HG03575 (cell line): Measurements from ENCODE around the gene ANTXR2.
"Not testable (repeated sequence)": the region's sequence is repeated elsewhere in the genome, so short reads cannot be mapped to it uniquely, and the experiment has no call there.

ENCODE experiments used
- ATAC-seq: cut with Tn5 transposase; IDR thresholded peaks from one replicate; pipeline ENCODE4 v1.9.1; 2021; ENCODE audit not compliant: unreplicated experiment, insufficient number of reproducible peaks, low FRiP score; ENCODE audit errors: extremely low read depth

Gene ANTXR2

DNA sequence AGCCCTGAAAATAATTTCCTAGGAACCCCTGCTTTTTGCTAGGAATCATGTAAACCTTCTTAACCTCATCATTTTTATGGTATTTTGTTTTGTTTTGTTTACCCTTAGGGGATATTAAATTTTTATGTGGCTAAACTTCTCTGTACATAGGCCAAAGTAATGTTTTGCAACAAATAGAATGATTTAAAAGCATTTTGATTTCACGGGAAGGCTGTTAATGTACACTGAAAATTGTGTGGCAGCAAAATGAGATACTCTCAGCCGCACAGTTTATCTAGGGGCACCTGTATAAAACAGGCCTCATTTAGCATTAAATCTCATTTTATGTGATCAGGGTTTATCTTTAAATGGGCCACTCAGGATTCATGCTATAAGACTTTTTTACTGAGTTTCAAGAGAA, 175.0 kb downstream of the ANTXR2 start:
- ATAC-seq = no peak

DNA sequence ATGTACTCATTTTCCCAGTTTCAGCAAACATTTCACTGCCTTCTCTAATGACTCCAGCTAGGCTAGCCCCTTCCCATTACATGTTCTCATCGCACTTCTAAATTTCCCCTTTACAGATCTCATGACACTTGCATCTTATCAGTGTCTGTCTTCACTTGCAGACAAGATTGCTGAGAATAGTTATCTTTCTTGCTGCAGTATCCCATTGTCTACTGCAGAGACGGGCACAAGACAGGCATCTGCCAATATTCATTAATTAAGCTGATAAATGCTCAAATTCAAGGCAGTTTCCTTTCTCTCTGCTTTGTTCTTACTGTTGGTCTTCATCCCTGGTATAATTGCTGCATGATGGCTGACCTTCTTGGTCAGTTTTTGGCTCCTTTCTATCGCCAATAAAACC, 175.9 kb downstream of the ANTXR2 start:
- ATAC-seq = no peak

DNA sequence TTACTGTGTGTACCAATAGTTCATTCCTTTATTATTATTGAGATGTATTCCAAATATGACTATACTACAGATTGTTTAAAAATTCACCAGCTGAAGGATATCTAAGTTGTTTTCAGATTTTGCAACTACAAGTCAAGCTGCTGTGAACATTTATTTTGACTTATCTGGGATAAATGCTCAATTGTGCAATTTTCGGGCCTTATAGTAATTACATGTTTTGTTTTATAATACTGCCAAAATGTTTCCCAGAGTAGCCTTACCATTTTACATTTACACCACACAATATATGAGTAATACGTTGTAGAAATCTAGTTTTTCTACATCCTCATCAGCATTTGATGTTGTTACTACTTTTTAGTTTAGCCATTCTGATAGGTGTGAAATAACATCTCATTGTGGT, 179.6 kb downstream of the ANTXR2 start:
- no peak for ATAC-seq

DNA sequence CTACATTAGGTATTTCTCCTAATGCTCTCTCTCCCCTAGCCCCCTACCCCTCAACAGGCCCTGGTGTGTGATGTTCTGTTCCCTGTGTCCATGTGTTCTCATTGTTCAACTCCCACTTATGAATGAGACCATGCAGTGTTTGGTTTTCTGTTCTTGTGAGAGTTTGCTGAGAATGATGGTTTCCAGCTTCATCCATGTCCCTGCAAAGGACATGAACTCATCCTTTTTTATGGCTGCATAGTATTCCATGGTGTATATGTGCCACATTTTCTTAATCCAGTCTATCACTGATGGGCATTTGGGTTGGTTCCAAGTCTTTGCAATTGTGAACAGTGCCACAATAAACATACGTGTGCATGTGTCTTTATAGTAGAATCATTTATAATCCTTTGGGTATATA, 184.0 kb downstream of the ANTXR2 start:
- ATAC-seq = not testable (repeated sequence)

DNA sequence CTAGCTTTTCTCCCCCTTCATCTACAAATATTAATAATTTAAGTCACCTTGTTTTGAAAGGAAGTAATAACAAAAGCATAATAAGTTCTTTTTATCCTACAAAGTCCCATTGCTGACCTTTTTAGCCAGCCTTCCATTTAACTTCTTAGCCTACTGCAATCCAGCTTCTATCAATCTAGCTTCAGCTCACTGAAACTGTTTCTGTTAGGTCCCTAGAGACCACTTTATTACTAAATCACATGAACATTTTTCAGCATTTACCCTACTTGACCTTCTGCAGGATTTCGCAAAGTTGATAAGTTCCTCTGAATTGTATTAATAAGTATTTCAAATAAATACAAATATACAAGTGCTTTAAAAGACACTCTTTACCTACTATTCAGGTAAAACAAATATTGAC, 186.5 kb downstream of the ANTXR2 start:
- no peak for ATAC-seq

DNA sequence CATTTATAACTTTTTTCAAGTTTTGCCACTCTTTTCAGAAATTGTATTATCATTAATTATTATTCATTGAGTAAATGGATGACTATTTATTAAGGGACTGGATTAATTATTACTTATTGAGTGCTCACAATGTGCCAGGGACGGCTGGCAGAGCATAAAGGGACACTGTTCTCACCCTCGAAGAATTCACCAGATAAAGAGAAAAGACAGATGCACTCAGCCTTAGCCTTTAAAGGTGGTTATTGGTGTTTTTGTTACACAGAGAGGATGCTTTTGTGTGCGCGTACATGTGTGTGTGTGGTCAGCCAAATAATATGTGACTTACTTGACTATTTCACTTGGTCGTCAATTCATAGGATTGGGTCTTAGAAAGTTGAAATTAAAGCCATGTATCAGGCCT, 187.0 kb downstream of the ANTXR2 start:
- ATAC-seq = no peak

DNA sequence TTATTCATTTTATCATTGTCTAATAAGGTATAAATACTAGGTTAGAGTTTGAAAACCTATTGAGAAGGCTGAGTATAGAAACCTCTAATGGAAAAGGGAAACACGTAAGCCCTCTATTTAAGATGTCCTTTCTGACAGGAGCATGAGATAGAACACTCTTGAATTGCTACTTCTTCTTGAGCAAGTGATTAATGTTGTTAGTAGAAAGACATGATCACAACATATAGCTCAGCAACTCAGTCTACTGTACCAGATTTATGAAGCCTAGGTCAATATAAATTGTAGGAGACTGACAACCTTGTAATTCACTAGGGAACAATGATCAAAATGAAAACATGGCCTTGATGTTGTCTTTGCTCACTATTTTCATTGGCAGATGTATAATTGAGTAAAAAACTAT, 189.7 kb downstream of the ANTXR2 start:
- no peak for ATAC-seq

DNA sequence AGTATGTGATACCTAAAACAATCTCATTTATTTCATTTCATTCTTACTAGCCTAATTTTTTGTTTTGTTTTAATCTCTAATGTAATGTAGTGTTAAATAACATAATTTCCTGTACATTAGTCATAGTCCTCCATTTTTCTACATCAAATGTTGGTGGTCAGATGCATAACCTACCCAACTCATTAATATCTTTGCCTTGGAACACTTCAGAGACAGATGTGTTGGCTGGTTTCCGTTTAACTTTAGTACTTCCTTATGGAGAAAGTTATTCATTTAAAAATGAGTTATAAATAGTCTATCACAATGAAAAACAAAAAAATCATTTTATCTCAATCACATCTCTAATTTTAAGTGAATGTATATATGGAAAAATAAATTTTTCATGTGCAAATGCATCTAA, 190.2 kb downstream of the ANTXR2 start:
- ATAC-seq = no peak

DNA sequence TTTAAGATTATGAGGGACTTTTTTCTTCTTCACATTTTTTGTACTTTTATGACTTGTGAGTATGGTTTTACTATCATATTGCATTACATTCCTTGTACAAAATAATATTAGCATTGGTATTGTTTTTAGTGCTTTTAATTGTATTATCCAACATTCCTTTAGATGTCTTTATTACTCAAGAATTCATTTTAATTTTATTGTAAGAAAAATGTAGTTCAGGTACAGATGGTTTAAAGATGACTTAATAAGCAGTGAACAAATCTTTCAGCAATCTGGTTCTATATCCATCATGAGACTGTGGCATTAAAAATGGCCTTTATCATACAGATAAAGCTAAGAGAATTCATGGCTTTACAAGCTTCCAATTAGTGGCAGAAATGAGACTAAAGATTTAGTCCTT, 191.6 kb downstream of the ANTXR2 start:
- no peak for ATAC-seq

DNA sequence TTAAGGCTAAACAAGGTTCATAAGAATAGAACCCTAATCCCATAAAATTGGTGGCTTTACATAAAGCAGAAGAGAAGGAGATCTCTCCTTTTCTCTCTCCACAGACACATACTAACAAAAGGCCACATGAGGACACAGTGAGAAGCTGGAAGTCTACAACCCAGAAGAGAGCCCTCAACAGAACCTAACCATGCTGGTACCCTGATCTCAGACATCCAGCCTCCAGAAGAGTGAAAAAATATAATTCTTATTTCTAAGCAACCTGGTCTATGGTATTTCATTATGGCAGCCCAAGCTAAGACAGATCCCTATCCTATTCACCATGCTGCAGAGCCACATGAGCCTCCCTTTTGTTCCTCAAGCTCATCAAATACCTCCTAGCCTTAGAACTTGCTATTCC, 195.5 kb downstream of the ANTXR2 start:
- ATAC-seq = no peak

DNA sequence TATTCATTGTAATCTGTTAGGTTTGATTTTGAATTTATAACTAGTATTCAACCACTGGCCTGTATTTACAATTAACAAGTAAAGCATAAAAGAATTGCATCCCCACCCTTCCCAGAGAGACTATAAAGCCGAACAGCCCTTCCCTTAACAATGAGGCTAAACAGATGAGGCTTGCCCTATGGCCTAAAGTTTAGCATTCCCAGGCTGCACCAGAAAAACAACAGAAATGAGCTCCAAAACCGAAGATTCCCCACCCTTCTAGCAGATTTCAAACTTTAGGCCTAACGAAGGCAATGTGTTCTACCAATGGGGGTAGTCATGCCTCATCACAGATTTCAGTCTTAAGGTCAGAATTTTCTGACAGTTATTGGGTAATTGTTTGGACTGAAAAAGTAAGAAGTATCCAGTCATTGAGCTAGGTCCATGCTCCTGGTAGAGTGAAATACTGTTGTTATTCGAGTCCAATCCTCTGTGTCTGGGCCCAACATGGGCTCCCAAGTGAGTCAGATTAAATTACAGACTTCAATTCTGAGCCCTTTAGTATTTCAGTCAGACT, 197.6 kb downstream of the ANTXR2 start:
- no peak for ATAC-seq

DNA sequence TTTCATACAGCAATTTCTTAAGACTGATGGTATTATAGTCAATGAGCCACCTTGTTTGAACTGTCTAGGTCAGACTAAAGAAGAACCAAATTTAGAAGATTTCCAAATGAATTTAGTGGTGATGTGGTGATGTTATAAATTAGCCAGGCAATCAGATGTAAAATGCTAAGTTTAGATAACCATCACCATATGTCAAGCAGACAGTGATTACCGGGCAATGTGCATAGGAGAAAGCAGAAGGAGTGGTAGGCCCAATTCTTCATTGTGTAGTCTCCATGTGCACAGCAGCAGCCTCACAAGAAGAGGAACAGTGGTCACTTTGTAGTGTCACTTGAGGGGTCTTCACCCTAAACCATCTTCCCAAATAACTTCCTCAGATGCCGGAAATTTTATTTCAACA, 198.8 kb downstream of the ANTXR2 start:
- no peak for ATAC-seq

DNA sequence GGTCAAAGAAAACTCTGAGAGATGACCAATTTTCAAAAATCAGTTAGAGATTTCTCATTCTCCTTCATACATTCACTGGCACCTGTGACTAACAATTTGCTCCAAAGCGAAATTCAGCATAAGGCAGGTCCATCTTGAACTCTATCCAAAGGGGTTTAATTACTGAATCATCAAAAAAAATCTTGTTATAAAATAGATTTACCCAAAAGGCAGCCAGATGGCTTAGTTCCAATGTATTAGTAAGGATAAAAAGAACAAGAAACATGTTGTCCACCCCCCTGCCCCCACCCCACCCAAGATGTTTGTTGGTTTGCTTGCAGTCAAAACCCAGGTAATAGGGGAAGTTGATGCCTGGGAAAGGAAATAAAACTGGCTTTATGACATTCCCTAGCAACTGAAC, 200.3 kb downstream of the ANTXR2 start:
- ATAC-seq = no peak

DNA sequence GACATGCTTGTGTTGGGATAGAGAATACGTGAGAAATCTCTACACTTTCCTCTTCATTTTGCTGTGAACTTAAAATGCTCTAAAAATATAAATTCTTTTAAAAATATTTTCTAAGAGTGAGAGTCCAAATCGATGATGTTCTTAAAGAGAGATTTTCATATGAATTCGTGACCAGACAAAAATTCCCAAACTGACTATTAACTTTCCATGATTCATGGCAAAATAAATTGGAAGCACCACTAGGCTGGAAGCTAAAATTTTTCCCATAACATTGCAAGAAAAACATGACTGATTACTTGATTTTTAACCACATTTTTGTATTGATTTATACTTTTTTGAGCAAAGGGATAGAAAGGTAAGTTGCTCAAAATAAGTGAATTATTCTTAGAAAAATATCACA, 201.1 kb downstream of the ANTXR2 start:
- ATAC-seq = no peak

DNA sequence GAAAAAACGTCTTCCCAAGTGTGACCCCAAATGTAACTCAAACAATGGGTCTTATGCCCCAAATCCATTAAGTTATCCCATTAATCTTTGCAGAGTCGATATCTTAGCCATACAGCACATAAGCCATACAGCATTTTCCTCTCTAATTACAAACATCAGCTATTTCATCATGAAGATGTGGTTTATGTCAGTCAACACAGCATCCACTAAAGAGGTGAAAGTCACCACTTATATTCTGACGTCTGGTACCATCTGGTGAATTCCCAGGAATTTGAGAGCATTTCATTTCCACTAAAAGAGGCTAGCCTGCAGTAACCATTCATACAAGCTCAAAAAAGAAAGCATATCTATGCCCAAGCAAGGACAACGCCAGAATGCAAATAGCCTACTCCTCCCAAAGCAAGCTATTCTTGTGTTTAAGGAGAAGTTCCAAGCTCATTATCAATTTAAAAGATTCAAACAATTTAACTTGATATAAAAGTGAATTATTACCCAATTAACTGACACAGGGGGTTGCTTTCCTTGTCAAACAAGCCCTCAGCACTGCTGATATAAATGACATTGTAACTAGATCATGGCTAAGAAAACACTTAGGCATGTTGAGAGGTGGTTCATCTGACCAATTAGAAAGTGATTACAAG, 203.3 kb downstream of the ANTXR2 start:
- ATAC-seq = no peak

DNA sequence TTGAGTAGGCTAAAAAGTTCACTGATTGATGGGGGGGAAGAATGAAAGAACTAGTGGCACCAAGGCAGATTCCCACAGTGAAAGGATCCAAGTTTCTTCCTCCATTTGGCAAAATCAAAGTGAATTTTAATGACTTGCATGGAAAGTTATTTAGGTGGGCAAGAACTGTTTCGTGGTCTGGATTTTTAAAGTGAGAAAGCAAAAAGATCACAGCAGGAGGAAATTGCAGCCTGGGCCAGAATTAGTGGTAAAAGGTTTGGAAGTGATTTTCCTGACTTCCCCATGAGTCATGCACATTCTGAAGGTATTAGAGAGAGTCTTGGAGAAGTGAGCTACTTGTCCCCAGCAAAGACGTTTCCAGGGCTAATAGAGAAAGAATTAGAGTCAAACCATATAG, 207.8 kb downstream of the ANTXR2 start:
- ATAC-seq = no peak

DNA sequence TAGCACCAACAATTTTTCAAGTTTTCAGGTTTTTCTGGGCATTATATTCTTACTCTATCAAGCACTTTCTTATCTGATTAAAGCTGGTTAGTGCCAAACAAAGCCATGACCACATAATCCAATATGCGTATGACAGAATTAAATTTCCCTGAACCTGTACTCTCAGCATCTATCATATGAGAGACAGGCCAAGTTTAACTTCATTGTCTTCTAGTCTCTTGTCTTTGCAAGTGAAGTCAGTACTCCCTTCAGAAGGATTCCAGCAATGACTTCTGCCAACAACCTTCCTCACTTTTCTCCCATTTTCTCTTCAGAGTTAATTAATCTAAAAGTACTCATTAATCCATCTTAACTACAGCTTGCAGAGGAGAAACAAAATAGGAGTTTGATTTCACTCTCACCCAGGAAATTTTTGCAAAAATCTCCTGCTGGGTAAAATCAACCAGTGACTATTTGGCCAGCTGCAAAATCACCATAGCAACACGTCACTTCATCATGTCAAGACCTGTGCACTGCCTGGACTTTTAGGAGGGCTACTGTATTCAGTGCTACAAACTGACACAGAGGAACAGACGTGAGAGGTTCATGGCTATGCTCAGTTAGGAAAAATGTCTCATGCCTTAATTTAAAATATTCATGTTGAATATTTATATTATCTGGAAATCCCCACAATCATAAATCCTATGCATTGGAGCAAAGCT, 208.4 kb downstream of the ANTXR2 start:
- ATAC-seq = no peak

DNA sequence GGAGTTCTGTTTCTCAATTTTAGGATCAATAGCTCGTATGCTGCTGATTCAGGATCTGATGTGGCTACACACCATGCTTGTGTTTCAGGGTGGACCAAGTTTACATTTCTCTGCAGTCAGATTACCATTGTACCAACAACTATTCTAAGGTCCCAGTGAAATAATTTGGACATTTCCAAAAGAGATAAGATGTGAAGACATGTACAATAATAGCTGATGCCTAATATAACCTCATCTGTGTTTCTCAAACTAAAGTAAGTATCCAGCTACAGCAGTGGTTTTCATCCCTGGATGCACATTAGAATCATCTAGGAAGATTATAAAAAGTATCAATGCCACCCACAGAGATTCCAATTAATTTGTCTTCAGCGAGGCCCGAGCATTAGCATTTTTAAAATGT, 209.7 kb downstream of the ANTXR2 start:
- no peak for ATAC-seq

DNA sequence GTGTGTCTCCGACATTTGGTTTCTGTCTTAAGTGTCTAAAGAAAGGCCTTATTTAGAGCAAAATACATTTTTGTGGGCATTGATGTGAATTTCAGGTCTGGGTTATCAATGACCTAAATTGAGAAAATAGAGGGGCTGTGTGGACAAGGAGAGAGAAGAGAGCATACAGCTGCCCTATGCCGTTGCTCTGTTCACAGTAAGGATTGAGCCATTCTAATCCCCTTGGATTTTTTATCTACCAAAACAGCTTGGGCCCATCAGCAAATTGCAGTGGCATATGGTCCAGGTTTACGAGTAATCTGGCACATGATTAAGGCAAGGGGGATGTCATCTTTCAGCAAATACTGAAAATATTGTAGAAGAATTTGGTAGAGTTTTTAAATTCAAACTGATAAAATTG, 210.2 kb downstream of the ANTXR2 start:
- no peak for ATAC-seq

DNA sequence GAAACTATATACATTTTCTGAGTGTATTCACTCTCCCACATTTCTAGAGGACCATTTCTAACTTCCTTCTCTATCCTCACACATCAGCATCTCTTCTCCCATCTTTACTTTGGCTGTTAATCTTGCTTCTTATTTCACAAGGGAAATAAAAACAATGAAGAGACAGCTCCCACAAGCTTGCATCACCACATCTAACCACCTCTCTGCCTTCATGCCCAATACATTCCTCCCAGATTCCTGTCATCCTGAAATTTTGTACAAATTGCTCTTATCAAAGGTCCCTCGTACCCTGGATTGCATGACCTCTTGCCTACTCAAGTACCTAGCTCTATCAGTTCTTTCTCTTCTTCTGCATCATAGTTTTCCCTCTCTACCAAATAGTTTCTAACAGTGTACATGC, 215.2 kb downstream of the ANTXR2 start:
- no peak for ATAC-seq

DNA sequence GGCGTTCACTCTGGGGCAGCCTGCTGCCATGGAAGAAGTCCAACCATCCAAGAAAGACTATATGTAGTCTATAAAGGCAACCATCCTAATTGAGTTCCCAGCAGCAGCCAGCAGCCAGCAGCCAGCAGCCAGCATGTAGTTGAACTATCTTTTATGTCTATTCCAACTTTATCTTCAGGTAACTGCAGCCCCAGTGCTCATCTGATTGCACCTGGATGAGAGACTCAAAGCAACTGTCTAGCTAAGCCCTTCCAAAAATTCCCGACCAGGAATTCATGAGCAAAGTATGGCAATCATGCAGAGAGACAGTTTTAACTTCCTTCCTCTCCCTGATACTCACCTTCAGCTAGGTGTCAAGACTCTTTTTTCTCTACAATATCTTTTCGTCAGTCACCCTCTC, 216.8 kb downstream of the ANTXR2 start:
- no peak for ATAC-seq
